Measurements from ENCODE around the gene S100G.

DNA sequence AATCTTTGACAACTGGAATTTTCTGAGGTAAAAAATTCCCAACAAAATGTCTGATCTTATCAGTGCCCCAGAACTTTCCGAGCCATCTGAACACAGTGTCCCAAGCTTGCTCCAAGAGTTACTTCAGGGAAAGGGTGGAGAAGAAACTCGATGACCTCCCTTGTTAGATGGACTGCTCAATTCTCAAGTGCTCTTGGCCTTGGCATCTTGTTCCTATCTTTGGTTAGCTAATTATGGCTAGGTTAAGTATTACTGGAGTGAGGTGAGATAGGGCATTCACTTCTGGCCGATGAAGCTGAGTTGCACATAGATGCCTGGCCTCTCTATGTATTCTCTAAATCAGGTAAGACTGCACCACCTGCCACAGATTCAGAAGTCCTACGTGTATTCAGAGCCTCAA, 9.1 kb upstream of the S100G start:
- no peak for TF ChIP-seq MAX (IDR thresholded peaks at IDR 0.05; ENCODE audit: insufficient read depth, insufficient read length)
- TF ChIP-seq, protein P1, sequence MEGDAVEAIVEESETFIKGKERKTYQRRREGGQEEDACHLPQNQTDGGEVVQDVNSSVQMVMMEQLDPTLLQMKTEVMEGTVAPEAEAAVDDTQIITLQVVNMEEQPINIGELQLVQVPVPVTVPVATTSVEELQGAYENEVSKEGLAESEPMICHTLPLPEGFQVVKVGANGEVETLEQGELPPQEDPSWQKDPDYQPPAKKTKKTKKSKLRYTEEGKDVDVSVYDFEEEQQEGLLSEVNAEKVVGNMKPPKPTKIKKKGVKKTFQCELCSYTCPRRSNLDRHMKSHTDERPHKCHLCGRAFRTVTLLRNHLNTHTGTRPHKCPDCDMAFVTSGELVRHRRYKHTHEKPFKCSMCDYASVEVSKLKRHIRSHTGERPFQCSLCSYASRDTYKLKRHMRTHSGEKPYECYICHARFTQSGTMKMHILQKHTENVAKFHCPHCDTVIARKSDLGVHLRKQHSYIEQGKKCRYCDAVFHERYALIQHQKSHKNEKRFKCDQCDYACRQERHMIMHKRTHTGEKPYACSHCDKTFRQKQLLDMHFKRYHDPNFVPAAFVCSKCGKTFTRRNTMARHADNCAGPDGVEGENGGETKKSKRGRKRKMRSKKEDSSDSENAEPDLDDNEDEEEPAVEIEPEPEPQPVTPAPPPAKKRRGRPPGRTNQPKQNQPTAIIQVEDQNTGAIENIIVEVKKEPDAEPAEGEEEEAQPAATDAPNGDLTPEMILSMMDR (IDR thresholded peaks at IDR 0.05; ENCODE audit: extremely low read depth in 1 of 2, insufficient read depth in 1 of 2, low read depth in 1 of 2, low read length in 2 of 2) = no peak
- TF ChIP-seq POLR2AphosphoS5 (IDR thresholded peaks at IDR 0.05; ENCODE audit: insufficient read depth, low read depth, low read length) = no peak
- TF ChIP-seq JUN (IDR thresholded peaks at IDR 0.05; ENCODE audit: borderline replicate concordance, insufficient read depth, insufficient read length, low read depth) = no peak
- no peak for TF ChIP-seq EZH2 (IDR thresholded peaks at IDR 0.05; ENCODE audit: borderline replicate concordance, low read depth, low read length, severe bottlenecking)
- TF ChIP-seq POLR2A (IDR thresholded peaks at IDR 0.05; ENCODE audit: low read depth, low read length) = no peak
- TF ChIP-seq MYC (IDR thresholded peaks at IDR 0.05; ENCODE audit: low read depth, low read length) = no peak
- no peak for TF ChIP-seq GATA2 (IDR thresholded peaks at IDR 0.05; ENCODE audit: insufficient read depth, insufficient read length, low read depth, low read length)
